ENCODE measurements around the gene KIRREL2. TPM values are rescaled to one million over a fixed set of nuclear protein-coding genes. Genes with fewer than 3 reads are reported as not detected.
A peak's percentile ranks its signal among the peaks of the same experiment; 100 is the strongest.

KIRREL2 gene
- total and polyA plus RNA-seq, 10 donors: 0.10 to 0.27 (median 0.14) TPM; not detected in 6

DNA sequence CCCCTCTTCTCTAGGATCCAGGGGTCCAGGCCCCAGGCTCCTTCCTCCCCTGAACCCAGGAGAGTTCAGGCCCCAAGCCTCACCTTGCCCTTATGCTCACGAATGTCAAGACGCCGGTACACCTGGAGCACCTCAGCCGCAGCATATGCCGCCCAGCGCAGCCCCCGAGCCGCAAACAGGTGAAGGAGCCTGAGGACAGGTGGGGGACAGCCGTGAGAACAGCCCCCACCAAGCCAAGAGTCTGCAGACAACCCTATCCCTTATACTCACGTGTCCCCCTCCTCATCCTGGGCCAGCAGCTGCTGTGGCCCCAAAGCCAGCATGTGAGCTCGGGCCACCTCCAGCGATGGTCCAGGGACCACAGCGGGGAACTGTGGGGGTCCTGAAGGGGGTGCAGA, 39.9 kb downstream of the KIRREL2 start:
- 92 to 98% (median 95%) methylated on average over 11 to 13 of the region's 13 CpGs for WGBS, 5 donors
- no peak overlapping the region for H3K4me3 ChIP-seq
- no peaks in the 10 kb centered on the region for H3K9me3 ChIP-seq
- no peaks in the 10 kb centered on the region for H3K27me3 ChIP-seq (replicated peaks in 1 of 7)
- H3K4me1 ChIP-seq: peaks cover 14 to 52% (median 35%) of the 10 kb centered on the region in 6 donors
- intact Hi-C loops (cut with DNase I; ENCODE audit: low total_unique reads): no loop called here
- H3K36me3 ChIP-seq: peaks cover 0 to 67% (median 59%) of the 10 kb centered on the region in 6 donors
- DNase-seq: no peak
- peak overlapping the region in 2 of 8 donors; percentile 96 to 97 for H3K27ac ChIP-seq
- TF ChIP-seq, protein P1, sequence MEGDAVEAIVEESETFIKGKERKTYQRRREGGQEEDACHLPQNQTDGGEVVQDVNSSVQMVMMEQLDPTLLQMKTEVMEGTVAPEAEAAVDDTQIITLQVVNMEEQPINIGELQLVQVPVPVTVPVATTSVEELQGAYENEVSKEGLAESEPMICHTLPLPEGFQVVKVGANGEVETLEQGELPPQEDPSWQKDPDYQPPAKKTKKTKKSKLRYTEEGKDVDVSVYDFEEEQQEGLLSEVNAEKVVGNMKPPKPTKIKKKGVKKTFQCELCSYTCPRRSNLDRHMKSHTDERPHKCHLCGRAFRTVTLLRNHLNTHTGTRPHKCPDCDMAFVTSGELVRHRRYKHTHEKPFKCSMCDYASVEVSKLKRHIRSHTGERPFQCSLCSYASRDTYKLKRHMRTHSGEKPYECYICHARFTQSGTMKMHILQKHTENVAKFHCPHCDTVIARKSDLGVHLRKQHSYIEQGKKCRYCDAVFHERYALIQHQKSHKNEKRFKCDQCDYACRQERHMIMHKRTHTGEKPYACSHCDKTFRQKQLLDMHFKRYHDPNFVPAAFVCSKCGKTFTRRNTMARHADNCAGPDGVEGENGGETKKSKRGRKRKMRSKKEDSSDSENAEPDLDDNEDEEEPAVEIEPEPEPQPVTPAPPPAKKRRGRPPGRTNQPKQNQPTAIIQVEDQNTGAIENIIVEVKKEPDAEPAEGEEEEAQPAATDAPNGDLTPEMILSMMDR (IDR thresholded peaks at IDR 0.05 in 8 of 11, conservative IDR thresholded peaks at IDR 0.05 in 3 of 11): no peak
- TF ChIP-seq POLR2A (IDR thresholded peaks at IDR 0.05) (no peak), POLR2AphosphoS5 (IDR thresholded peaks at IDR 0.05) (peak in 1 of 3 donors; percentile 26)

DNA sequence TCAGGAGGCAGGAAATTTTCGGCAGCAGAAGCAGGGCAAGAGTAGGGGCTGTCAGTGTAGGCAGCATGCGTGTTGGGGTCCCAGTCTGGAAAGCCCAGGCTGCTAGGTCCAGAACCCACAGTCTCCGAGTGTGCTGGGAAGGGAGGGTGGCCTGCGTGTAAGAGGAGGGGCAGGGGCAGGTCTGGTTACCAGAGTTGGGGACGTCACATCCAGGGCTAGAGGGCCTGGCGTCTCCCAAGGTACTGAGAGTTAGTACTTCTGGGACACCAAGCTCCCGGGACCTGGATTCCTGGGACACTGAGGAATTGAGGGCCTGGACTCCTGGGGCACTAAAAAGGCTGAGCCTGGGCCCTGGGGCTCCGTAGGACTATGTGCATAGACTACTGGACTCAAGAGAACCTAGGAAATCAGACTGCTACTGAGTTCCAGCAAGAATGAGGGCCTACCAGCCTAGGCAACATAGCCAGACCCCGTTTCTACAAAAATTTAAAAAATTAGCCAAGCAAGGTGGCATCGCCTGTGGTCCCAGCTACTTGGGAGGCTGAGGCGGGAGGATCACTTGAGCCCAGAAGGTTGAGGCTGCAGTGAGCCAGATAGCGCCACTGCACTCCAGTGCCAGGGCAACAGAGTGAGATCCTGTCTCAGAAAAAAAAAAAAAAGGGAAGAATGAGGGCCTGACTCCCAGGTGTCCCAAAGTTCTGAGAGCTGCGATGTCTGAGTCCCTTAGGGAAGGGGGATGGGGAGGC, 41.2 kb downstream of the KIRREL2 start:
- Histone ChIP-seq H3K27me3 (replicated peaks in 1 of 7) (no peaks in the 10 kb centered on the region), H3K4me1 (peaks cover 23 to 65% (median 48%) of the 10 kb centered on the region in 6 donors), H3K27ac (peak overlapping the region; percentile 86 to 99 (median 96)), H3K4me3 (peak overlapping the region; percentile 59 to 89 (median 81)), H3K36me3 (peaks cover 0 to 54% (median 49%) of the 10 kb centered on the region in 6 donors), H3K9me3 (no peaks in the 10 kb centered on the region)
- TF ChIP-seq, protein P1 (IDR thresholded peaks at IDR 0.05 in 8 of 11, conservative IDR thresholded peaks at IDR 0.05 in 3 of 11): no peak
- TF ChIP-seq POLR2A (IDR thresholded peaks at IDR 0.05) (no peak), POLR2AphosphoS5 (IDR thresholded peaks at IDR 0.05) (no peak)
- DNase-seq: peak; percentile 79
- WGBS, 5 donors: 83 to 94% (median 89%) methylated on average over 13 of the region's 13 CpGs
- intact Hi-C loops (cut with DNase I; ENCODE audit: low total_unique reads): no loop called here

DNA sequence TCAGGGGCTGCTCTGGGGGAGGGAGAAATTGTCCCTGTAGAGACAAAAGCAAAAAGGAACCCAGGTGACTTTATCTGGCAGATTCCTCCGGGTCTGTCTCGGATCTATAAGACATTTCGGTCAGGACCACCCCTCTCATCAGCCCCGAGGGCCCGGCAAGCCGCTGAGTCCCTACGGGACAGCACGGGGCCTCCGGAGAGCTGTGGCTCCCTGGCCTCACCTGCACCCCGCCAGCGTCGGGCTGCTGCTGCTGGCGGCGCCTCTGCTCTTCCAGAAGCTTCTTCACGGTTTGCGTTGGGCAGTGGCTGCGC, 41.7 kb downstream of the KIRREL2 start:
- peaks cover 27 to 67% (median 54%) of the 10 kb centered on the region in 6 donors for H3K4me1 ChIP-seq
- H3K27ac ChIP-seq: peak overlapping the region; percentile 86 to 99 (median 96)
- peaks cover 0 to 48% (median 43%) of the 10 kb centered on the region in 6 donors for H3K36me3 ChIP-seq
- H3K4me3 ChIP-seq: peak overlapping the region; percentile 59 to 89 (median 81)
- TF ChIP-seq POLR2A (IDR thresholded peaks at IDR 0.05) (no peak), POLR2AphosphoS5 (IDR thresholded peaks at IDR 0.05) (no peak)
- TF ChIP-seq, protein P1 (IDR thresholded peaks at IDR 0.05 in 8 of 11, conservative IDR thresholded peaks at IDR 0.05 in 3 of 11): no peak
- DNase-seq: no peak
- H3K27me3 ChIP-seq (replicated peaks in 1 of 7): no peaks in the 10 kb centered on the region
- H3K9me3 ChIP-seq: no peaks in the 10 kb centered on the region
- WGBS, 5 donors: 3 to 14% (median 12%) methylated on average over 14 to 17 of the region's 17 CpGs
- intact Hi-C loops (cut with DNase I; ENCODE audit: low total_unique reads): no loop called here

DNA sequence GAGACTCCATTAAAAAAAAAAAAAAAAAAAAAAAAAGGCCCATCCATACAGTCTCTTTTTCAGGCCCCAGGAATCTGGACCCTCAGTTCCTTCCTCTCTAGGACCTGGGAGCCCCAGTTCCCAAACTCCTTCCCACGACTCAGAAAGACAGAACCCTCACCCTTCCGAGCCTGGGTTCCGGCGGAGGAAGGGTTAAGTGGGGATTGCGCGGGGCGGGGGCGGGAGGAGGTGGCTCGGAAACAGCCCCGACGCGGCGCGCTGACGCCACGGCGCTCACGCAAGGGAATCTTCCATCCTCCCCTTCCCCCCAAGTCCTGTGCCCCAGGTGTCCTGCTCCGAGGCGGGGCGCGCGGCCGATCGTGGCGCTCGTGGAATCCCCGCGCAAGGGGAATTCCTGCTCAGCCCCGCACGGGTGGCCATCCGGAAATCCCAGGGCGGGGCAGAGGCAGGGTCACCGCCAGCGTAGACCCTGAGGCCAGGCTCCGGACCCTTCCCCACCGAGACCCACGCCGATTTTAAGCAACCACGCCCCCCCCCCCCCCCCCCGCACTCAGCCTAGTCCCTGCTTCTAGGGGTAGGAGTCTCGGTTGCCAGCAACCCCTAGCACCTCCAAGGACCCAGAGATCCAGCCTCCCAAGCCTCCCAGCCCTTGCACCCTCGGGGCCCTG, 43.0 kb downstream of the KIRREL2 start:
- 0 to 1% (median 1%) methylated on average over 29 to 41 of the region's 43 CpGs for WGBS, 5 donors
- peak; percentile 97 for DNase-seq
- TF ChIP-seq POLR2AphosphoS5 (IDR thresholded peaks at IDR 0.05) (peak; percentile 86 to 92 (median 86)), POLR2A (IDR thresholded peaks at IDR 0.05) (no peak)
- H3K27me3 ChIP-seq (replicated peaks in 1 of 7): no peaks in the 10 kb centered on the region
- H3K36me3 ChIP-seq: peaks cover 0 to 41% (median 31%) of the 10 kb centered on the region in 6 donors
- H3K9me3 ChIP-seq: no peaks in the 10 kb centered on the region
- H3K4me1 ChIP-seq: peaks cover 27 to 79% (median 65%) of the 10 kb centered on the region in 6 donors
- peak overlapping the region; percentile 86 to 99 (median 96) for H3K27ac ChIP-seq
- H3K4me3 ChIP-seq: peak overlapping the region; percentile 59 to 89 (median 81)
- intact Hi-C loops (cut with DNase I; ENCODE audit: low total_unique reads): no loop called here

All from spleen (tissue), 11 donors.